H9 (cell line): ENCODE measurements around the gene SLC13A4. TPM values are rescaled to one million over a fixed set of nuclear protein-coding genes. Genes with fewer than 3 reads are reported as not detected.

Experiments
- DNase-seq: peaks from one replicate; pipeline ENCODE4 v3.0.0-alpha.2; 2017
- H2AFZ ChIP-seq: one replicate; pipeline ENCODE4 v1.6.1; 2013; ENCODE audit warnings: mild to moderate bottlenecking, low read length, control low read depth, moderate library complexity
- H2AK5ac ChIP-seq: 2 replicates; pipeline ENCODE4 v1.6.1; 2013; ENCODE audit warnings: low read length, control low read depth, mixed read lengths; ENCODE audit not compliant: insufficient read length
- H2BK120ac ChIP-seq: one replicate; pipeline ENCODE4 v1.6.1; 2013; ENCODE audit warnings: low read depth, mild to moderate bottlenecking, low read length, control low read depth, inconsistent platforms; ENCODE audit not compliant: poor library complexity, severe bottlenecking
- H2BK12ac ChIP-seq: 2 replicates; pipeline ENCODE4 v1.6.1; 2013; ENCODE audit warnings: low read length, control low read depth, mixed read lengths, low read depth; ENCODE audit not compliant: insufficient read length
- H2BK15ac ChIP-seq: 2 replicates; pipeline ENCODE4 v1.6.1; 2013; ENCODE audit warnings: low read depth, low read length, control low read depth
- H2BK20ac ChIP-seq: one replicate; pipeline ENCODE4 v1.6.1; 2013; ENCODE audit warnings: low read depth, mild to moderate bottlenecking, low read length, control low read depth, inconsistent platforms; ENCODE audit not compliant: poor library complexity, severe bottlenecking
- H2BK5ac ChIP-seq: 2 replicates; pipeline ENCODE4 v1.6.1; 2013; ENCODE audit warnings: low read length, control low read depth, mixed read lengths; ENCODE audit not compliant: insufficient read length
- H3K14ac ChIP-seq: 2 replicates; pipeline ENCODE4 v1.6.1; 2013; ENCODE audit warnings: low read length, control low read depth; ENCODE audit not compliant: insufficient read depth
- H3K18ac ChIP-seq: 2 replicates; pipeline ENCODE4 v1.6.1; 2013; ENCODE audit warnings: low read depth, mild to moderate bottlenecking, mixed read lengths, low read length, control low read depth; ENCODE audit not compliant: insufficient read length
- H3K23ac ChIP-seq: 2 replicates; pipeline ENCODE4 v1.6.1; 2013; ENCODE audit warnings: low read length, control low read depth, mixed read lengths, low read depth; ENCODE audit not compliant: insufficient read length
- H3K23me2 ChIP-seq: 2 replicates; pipeline ENCODE4 v1.6.1; 2013; ENCODE audit warnings: low read depth, mild to moderate bottlenecking, mixed read lengths, low read length, control low read depth; ENCODE audit not compliant: insufficient read length, poor library complexity, severe bottlenecking
- H3K27ac ChIP-seq: 2 replicates; pipeline ENCODE4 v1.5.1; 2013; ENCODE audit warnings: low read length, control low read depth, mixed read lengths, low read depth; ENCODE audit not compliant: insufficient read length
- H3K27me3 ChIP-seq: 2 replicates; pipeline ENCODE4 v1.6.1; 2013; ENCODE audit warnings: low read length, control low read depth, inconsistent platforms; ENCODE audit not compliant: insufficient read depth
- H3K4ac ChIP-seq: 2 replicates; pipeline ENCODE4 v1.6.1; 2013; ENCODE audit warnings: low read depth, mild to moderate bottlenecking, control low read depth, inconsistent platforms, low read length, moderate library complexity
- H3K4me1 ChIP-seq: 2 replicates; pipeline ENCODE4 v1.6.1; 2013; ENCODE audit warnings: low read length, control low read depth, inconsistent platforms; ENCODE audit not compliant: insufficient read depth
- H3K4me2 ChIP-seq: 2 replicates; pipeline ENCODE4 v1.6.1; 2013; ENCODE audit warnings: low read length, control low read depth, mixed read lengths; ENCODE audit not compliant: insufficient read length, insufficient read depth
- H3K56ac ChIP-seq: 2 replicates; pipeline ENCODE4 v1.6.1; 2013; ENCODE audit warnings: low read depth, mild to moderate bottlenecking, mixed read lengths, low read length, control low read depth; ENCODE audit not compliant: insufficient read length
- H3K79me1 ChIP-seq: 2 replicates; pipeline ENCODE4 v1.6.1; 2013; ENCODE audit warnings: low read depth, mild to moderate bottlenecking, moderate library complexity, low read length, control low read depth, inconsistent platforms; ENCODE audit not compliant: insufficient read depth, poor library complexity, severe bottlenecking
- H3K79me2 ChIP-seq: 2 replicates; pipeline ENCODE4 v1.6.1; 2013; ENCODE audit warnings: low read length, control low read depth, inconsistent platforms; ENCODE audit not compliant: insufficient read depth
- H3K9ac ChIP-seq: 2 replicates; pipeline ENCODE4 v1.6.1; 2013; ENCODE audit warnings: low read length, control low read depth, mixed read lengths; ENCODE audit not compliant: insufficient read length; ENCODE audit errors: extremely low read depth
- H3K9me3 ChIP-seq: one replicate; pipeline ENCODE4 v1.6.1; 2013; ENCODE audit warnings: low read depth, low read length, inconsistent platforms; ENCODE audit not compliant: control insufficient read depth
- H3T11ph ChIP-seq: one replicate; pipeline ENCODE4 v1.6.1; 2013; ENCODE audit warnings: mild to moderate bottlenecking, low read length, control low read depth, inconsistent platforms
- H4K20me1 ChIP-seq: one replicate; pipeline ENCODE4 v1.6.1; 2013; ENCODE audit not compliant: control insufficient read depth, insufficient read length, insufficient read depth
- H4K5ac ChIP-seq: 2 replicates; pipeline ENCODE4 v1.6.1; 2013; ENCODE audit warnings: low read depth, mild to moderate bottlenecking, mixed read lengths, low read length, control low read depth; ENCODE audit not compliant: insufficient read length
- H4K8ac ChIP-seq: replicated peaks from 2 replicates; pipeline ENCODE4 v1.6.1; 2013; ENCODE audit warnings: low read length, control low read depth, mixed read lengths, low read depth; ENCODE audit not compliant: insufficient read length
- H4K91ac ChIP-seq: 2 replicates; pipeline ENCODE4 v1.6.1; 2013; ENCODE audit warnings: low read depth, mild to moderate bottlenecking, moderate library complexity, mixed read lengths, low read length, control low read depth; ENCODE audit not compliant: insufficient read length
- H3K27ac Mint-ChIP-seq, 3 experiments: 2 replicates in 2 of 3; 3 replicates in 1 of 3; pipeline ENCODE4 v1.8.0; 2020 to 2021; ENCODE audit warnings: mixed read lengths in 3 of 3, mild to moderate bottlenecking in 1 of 3, moderate library complexity in 1 of 3
- H3K27me3 Mint-ChIP-seq: 2 replicates; pipeline ENCODE4 v1.8.0; 2021; ENCODE audit warnings: low read depth, mild to moderate bottlenecking, moderate library complexity, mixed read lengths
- H3K36me3 Mint-ChIP-seq, 3 experiments: 2 replicates in 2 of 3; 3 replicates in 1 of 3; pipeline ENCODE4 v1.8.0; 2020 to 2021; ENCODE audit warnings: low read depth in 3 of 3, mixed read lengths in 3 of 3; ENCODE audit not compliant: insufficient read depth in 1 of 3
- H3K4me1 Mint-ChIP-seq, 2 experiments: 2 replicates each; pipeline ENCODE4 v1.8.0; 2020; ENCODE audit warnings: mixed read lengths in 2 of 2
- H3K4me3 Mint-ChIP-seq, 2 experiments: 2 replicates in 1 of 2; 3 replicates in 1 of 2; pipeline ENCODE4 v1.8.0; 2020 to 2021; ENCODE audit warnings: mild to moderate bottlenecking in 2 of 2, mixed read lengths in 2 of 2, moderate library complexity in 1 of 2
- H3K9me3 Mint-ChIP-seq, 2 experiments: 2 replicates in 1 of 2; 3 replicates in 1 of 2; pipeline ENCODE4 v1.8.0; 2020; ENCODE audit warnings: mild to moderate bottlenecking in 2 of 2, mixed read lengths in 2 of 2, moderate library complexity in 1 of 2
- WGBS: extraction: QIAGEN DNeasy Blood & Tissue Kit; methylation state at CpG from one replicate; pipeline ENCODE4 v1.1.7; 2013; ENCODE audit warnings: missing lambda C conversion rate, low lambda C conversion rate, mixed read lengths; ENCODE audit not compliant: insufficient read length; ENCODE audit errors: extremely low coverage; 5-methylcytosine and 5-hydroxymethylcytosine counted together
- total RNA-seq: library from RNA; stranded (reverse); gene quantifications from 2 replicates; pipeline ENCODE4 v1.2.1, GENCODE V29; 2021
- TF ChIP-seq, protein P1 (sequence below): fragments of 200-600 bp; sonication (generic); conservative IDR thresholded peaks from 3 replicates; pipeline ENCODE4 v1.8.0; 2021; ENCODE audit warnings: antibody characterized with exemption, mild to moderate bottlenecking

Gene SLC13A4
- total RNA-seq, 1 experiment from 2014 or later, result 3.5 TPM

DNA sequence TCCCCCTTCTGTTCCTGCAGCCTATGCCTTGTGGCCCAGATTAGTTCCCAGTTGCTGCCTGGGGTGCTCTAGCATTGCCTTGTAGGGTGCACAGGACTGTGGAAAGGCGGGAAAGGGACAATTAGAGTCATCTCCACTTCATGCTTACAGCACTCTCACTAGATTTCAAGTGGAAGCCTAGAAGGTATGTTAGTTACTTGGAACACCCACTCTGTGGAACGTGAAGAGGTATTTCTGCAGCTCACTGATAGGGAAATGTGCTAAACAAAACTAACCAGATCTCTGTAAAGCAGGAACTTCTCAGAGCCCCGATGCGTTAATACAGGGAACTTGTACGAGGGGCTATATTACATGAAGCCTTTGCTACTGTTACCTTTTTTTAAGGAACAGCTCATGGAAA, 46.2 kb downstream of the SLC13A4 start:
- H4K20me1 ChIP-seq, result no peaks in the 10 kb centered on the region
- Mint-ChIP-seq H3K27me3 (no peaks in the 10 kb centered on the region), H3K36me3 (peaks cover 0 to 14% (median 9%) of the 10 kb centered on the region in 3 experiments; a peak in 5 of 7 replicates), H3K9me3 (no peaks in the 10 kb centered on the region), H3K4me1 (peaks cover 0 to 6% of the 10 kb centered on the region in 2 experiments; a peak in 1 of 4 replicates), H3K27ac (no peak overlapping the region; a peak in 1 of 7 replicates), H3K4me3 (no peak overlapping the region)
- H2BK5ac ChIP-seq, result no peak overlapping the region
- H3K27ac ChIP-seq, result no peak overlapping the region
- no peak for DNase-seq
- H3K9me3 ChIP-seq, result no peaks in the 10 kb centered on the region
- no peaks in the 10 kb centered on the region for H3K27me3 ChIP-seq
- no peak overlapping the region for H2BK20ac ChIP-seq
- no peak overlapping the region for H3K14ac ChIP-seq
- no peak overlapping the region for H3K23ac ChIP-seq
- no peak overlapping the region for H2BK12ac ChIP-seq
- no peaks in the 10 kb centered on the region for H3K79me1 ChIP-seq
- no CpG with 5 or more reads among the region's 5 CpGs for WGBS
- no peak overlapping the region for H3K4ac ChIP-seq
- H3K4me1 ChIP-seq, result no peaks in the 10 kb centered on the region; the same call in 1 of the 2 replicates
- H3K23me2 ChIP-seq, result no peaks in the 10 kb centered on the region
- H2BK15ac ChIP-seq, result no peak overlapping the region
- no peak overlapping the region for H3K4me2 ChIP-seq
- no peak overlapping the region for H4K5ac ChIP-seq
- H4K8ac ChIP-seq, result no peak overlapping the region
- H2AFZ ChIP-seq, result no peak overlapping the region
- TF ChIP-seq, protein P1, sequence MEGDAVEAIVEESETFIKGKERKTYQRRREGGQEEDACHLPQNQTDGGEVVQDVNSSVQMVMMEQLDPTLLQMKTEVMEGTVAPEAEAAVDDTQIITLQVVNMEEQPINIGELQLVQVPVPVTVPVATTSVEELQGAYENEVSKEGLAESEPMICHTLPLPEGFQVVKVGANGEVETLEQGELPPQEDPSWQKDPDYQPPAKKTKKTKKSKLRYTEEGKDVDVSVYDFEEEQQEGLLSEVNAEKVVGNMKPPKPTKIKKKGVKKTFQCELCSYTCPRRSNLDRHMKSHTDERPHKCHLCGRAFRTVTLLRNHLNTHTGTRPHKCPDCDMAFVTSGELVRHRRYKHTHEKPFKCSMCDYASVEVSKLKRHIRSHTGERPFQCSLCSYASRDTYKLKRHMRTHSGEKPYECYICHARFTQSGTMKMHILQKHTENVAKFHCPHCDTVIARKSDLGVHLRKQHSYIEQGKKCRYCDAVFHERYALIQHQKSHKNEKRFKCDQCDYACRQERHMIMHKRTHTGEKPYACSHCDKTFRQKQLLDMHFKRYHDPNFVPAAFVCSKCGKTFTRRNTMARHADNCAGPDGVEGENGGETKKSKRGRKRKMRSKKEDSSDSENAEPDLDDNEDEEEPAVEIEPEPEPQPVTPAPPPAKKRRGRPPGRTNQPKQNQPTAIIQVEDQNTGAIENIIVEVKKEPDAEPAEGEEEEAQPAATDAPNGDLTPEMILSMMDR, result no peak
- H4K91ac ChIP-seq, result no peak overlapping the region
- no peak overlapping the region for H3K56ac ChIP-seq
- H2BK120ac ChIP-seq, result no peak overlapping the region
- H3K79me2 ChIP-seq, result no peaks in the 10 kb centered on the region
- no peak overlapping the region for H3K18ac ChIP-seq
- H3K9ac ChIP-seq, result no peak overlapping the region
- no peak overlapping the region for H3T11ph ChIP-seq
- H2AK5ac ChIP-seq, result no peak overlapping the region
